OCI-LY7 (cell line): ENCODE results near the gene TRPM7. TPM values are rescaled to one million over a fixed set of nuclear protein-coding genes. Genes with fewer than 3 reads are reported as not detected.
"Not testable (repeated sequence)": the region's sequence is repeated elsewhere in the genome, so short reads cannot be mapped to it uniquely, and the experiment has no call there.

ENCODE experiments used
- BruUV-seq: library from RNA; stranded (reverse); fragments of 400-500 nt; replicated peaks from 2 replicates; lab custom pipeline; 2021; lab: Mats Ljungman, UMichigan
- CTCF ChIA-PET: fragments of 300-600 bp; sonication (Branson Sonifier 250); formaldehyde crosslinking; loops from one replicate; lab custom pipeline; 2022; ENCODE audit warnings: antibody characterized with exemption; ENCODE audit not compliant: unreplicated experiment; lab: Charles Lee
- POLR2A ChIA-PET: fragments of 300-600 bp; sonication (Branson Sonifier 250); formaldehyde crosslinking; loops from one replicate; lab custom pipeline; 2022; ENCODE audit warnings: antibody characterized with exemption; lab: Charles Lee
- DNase-seq: peaks from one replicate; pipeline ENCODE4 v3.0.0-alpha.2; 2015; ENCODE audit warnings: low spot score
- H2AFZ ChIP-seq: fragments of 200-600 bp; sonication (generic), shearing (Covaris generic); 2 replicates; pipeline ENCODE4 v1.6.1; 2014; ENCODE audit warnings: mild to moderate bottlenecking, antibody characterized with exemption, low read length, moderate library complexity
- H3K27ac ChIP-seq: fragments of 200-600 bp; sonication (generic); 2 replicates; pipeline ENCODE4 v1.5.1; 2014; ENCODE audit warnings: mixed run types, low read depth, mild to moderate bottlenecking, moderate library complexity, low read length, inconsistent platforms; ENCODE audit not compliant: poor library complexity, severe bottlenecking
- H3K36me3 ChIP-seq: fragments of 200-600 bp; sonication (generic); 2 replicates; pipeline ENCODE4 v1.6.1; 2014; ENCODE audit warnings: mild to moderate bottlenecking, antibody characterized with exemption, low read length, moderate library complexity, mixed read lengths; ENCODE audit not compliant: insufficient read depth
- H3K4me1 ChIP-seq: fragments of 200-600 bp; sonication (generic); 2 replicates; pipeline ENCODE4 v1.5.1; 2014; ENCODE audit warnings: mild to moderate bottlenecking, low read length; ENCODE audit not compliant: insufficient read depth, poor library complexity, severe bottlenecking
- H3K4me2 ChIP-seq: fragments of 200-600 bp; sonication (generic); 2 replicates; pipeline ENCODE4 v1.6.1; 2014; ENCODE audit warnings: mild to moderate bottlenecking, low read length
- H3K4me3 ChIP-seq: fragments of 200-600 bp; sonication (generic); 2 replicates; pipeline ENCODE4 v1.5.1; 2014; ENCODE audit warnings: mild to moderate bottlenecking, low read depth, low read length; ENCODE audit not compliant: poor library complexity, severe bottlenecking
- H3K79me2 ChIP-seq: fragments of 200-600 bp; sonication (generic); 2 replicates; pipeline ENCODE4 v1.6.1; 2016; ENCODE audit warnings: low read depth, mild to moderate bottlenecking, low read length, moderate library complexity, mixed read lengths; ENCODE audit not compliant: insufficient read depth
- H3K9me2 ChIP-seq: fragments of 200-600 bp; sonication (generic); 2 replicates; pipeline ENCODE4 v1.6.1; 2016; ENCODE audit warnings: mild to moderate bottlenecking, low read length, mixed read lengths; ENCODE audit not compliant: insufficient read depth
- H3K9me3 ChIP-seq: fragments of 200-600 bp; sonication (generic); 2 replicates; pipeline ENCODE4 v1.6.1; 2014; ENCODE audit warnings: mild to moderate bottlenecking, mixed run types, low read length, mixed read lengths
- H4K20me1 ChIP-seq: fragments of 200-600 bp; sonication (generic); 2 replicates; pipeline ENCODE4 v1.6.1; 2014; ENCODE audit warnings: mild to moderate bottlenecking, antibody characterized with exemption, low read length, moderate library complexity, mixed read lengths; ENCODE audit not compliant: insufficient read depth
- EZH2phosphoT487 ChIP-seq: fragments of 200-600 bp; sonication (generic); IDR thresholded peaks from 2 replicates; pipeline ENCODE4 v1.6.1; 2018; ENCODE audit warnings: low read depth, borderline replicate concordance, mild to moderate bottlenecking, mixed run types, antibody characterized with exemption, low read length, moderate library complexity, mixed read lengths
- intact Hi-C: fragments of 100-400 bp; cut with micrococcal nuclease; formaldehyde crosslinking; loops from one replicate; pipeline ENCODE4 v1.10.0; 2022; ENCODE audit not compliant: unreplicated experiment
- total RNA-seq, 2 experiments: library from RNA; depleted of rRNA in 1 of 2; stranded (reverse); fragments of >200 nt in 1 of 2; shearing (Covaris generic) in 1 of 2; gene quantifications; 2 replicates each; pipeline ENCODE4 v1.2.3, GENCODE V29; 2014 to 2022
- TF ChIP-seq, protein P1 (sequence below): fragments of 200-600 bp; sonication (generic); conservative IDR thresholded peaks from 2 replicates; pipeline ENCODE4 v1.5.1; 2014; ENCODE audit warnings: mild to moderate bottlenecking, antibody characterized with exemption, low read length, moderate library complexity, mixed read lengths

TRPM7 gene
- total RNA-seq, 2 experiments from 2014 or later, result 50.0 to 64.0 TPM

DNA sequence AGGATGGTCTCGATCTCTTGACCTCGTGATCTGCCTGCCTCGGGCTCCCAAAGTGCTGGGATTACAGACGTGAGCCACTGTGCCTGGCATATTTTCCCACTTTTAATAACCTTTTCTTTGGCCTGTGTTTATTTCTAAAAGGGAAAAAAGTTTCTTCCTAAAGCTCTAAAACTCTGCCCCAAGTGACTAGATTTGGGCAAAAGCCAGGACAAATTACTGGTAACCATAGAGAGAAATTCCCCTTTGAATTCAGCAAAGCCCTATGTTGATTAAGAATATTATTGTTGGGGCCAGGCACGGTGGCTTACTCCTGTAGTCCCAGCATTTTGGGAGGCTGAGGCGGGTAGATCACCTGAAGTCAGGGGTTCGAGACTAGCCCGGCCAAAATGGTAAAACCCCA lies 11.5 kb upstream of the TRPM7 start:
- Histone ChIP-seq H3K79me2 (no peaks in the 10 kb centered on the region), H3K36me3 (no peaks in the 10 kb centered on the region), H3K4me2 (no peak overlapping the region), H3K9me3 (no peaks in the 10 kb centered on the region), H3K4me3 (no peak overlapping the region), H3K4me1 (no peaks in the 10 kb centered on the region), H2AFZ (no peak overlapping the region), H3K27ac (no peak overlapping the region), H3K9me2 (no peaks in the 10 kb centered on the region), H4K20me1 (no peaks in the 10 kb centered on the region)
- CTCF ChIA-PET, result no interaction called here
- intact Hi-C loops, result no loop called here
- POLR2A ChIA-PET, result interaction anchor here (0.6 to 1.5 kb wide), 5 partner anchors 9 to 1513 kb away, joined by 3 to 7 read pairs (median 4); no protein-coding TSS in a partner anchor
- DNase-seq, result no peak
- no TSS peak for BruUV-seq
- TF ChIP-seq, protein P1, sequence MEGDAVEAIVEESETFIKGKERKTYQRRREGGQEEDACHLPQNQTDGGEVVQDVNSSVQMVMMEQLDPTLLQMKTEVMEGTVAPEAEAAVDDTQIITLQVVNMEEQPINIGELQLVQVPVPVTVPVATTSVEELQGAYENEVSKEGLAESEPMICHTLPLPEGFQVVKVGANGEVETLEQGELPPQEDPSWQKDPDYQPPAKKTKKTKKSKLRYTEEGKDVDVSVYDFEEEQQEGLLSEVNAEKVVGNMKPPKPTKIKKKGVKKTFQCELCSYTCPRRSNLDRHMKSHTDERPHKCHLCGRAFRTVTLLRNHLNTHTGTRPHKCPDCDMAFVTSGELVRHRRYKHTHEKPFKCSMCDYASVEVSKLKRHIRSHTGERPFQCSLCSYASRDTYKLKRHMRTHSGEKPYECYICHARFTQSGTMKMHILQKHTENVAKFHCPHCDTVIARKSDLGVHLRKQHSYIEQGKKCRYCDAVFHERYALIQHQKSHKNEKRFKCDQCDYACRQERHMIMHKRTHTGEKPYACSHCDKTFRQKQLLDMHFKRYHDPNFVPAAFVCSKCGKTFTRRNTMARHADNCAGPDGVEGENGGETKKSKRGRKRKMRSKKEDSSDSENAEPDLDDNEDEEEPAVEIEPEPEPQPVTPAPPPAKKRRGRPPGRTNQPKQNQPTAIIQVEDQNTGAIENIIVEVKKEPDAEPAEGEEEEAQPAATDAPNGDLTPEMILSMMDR, result no peak
- no peak for TF ChIP-seq EZH2phosphoT487

DNA sequence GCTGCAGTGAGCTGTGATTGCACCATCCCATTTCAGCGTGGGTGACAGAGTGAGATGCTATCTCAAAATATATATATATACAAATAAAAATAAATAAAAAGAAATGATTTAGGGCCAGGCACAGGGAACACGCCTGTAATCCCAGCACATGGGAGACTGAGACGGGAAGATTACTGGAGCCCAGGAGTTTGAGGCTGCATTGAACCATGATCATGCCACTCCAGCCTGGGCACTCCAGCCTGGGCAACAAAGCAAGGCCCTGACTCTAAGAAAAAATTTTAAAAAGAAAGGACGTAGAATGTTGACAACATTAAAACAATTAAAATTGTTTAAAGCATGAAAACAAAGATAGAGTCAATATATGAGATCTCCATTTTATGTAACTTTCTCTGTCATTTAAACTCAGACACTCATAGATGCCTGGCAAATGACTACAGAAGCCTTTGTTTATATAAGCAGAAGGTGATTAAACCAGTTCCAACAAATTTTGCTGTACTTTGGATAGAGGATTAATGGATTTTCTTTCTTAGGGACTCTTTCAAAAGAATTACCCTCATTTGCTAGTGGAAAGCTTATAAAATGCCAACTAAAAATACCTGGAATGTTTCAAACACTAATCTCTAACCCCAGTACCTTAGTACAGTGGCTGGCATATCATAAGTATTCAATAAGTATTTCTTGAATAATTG lies 10.7 kb upstream of the TRPM7 start:
- no peak overlapping the region for H3K27ac ChIP-seq
- H3K9me3 ChIP-seq, result no peaks in the 10 kb centered on the region
- H3K36me3 ChIP-seq, result no peaks in the 10 kb centered on the region
- no peak overlapping the region for H2AFZ ChIP-seq
- DNase-seq, result no peak
- no TSS peak for BruUV-seq
- H3K4me3 ChIP-seq, result no peak overlapping the region
- no peaks in the 10 kb centered on the region for H3K9me2 ChIP-seq
- no peak overlapping the region for H3K4me2 ChIP-seq
- no peaks in the 10 kb centered on the region for H3K79me2 ChIP-seq
- POLR2A ChIA-PET, result interaction anchor here (0.6 to 1.5 kb wide), 2 partner anchors 10 to 16 kb away, joined by 3 to 6 read pairs; no protein-coding TSS in a partner anchor
- TF ChIP-seq, protein P1, result no peak
- no peak for TF ChIP-seq EZH2phosphoT487
- no peaks in the 10 kb centered on the region for H3K4me1 ChIP-seq
- intact Hi-C loops, result no loop called here
- H4K20me1 ChIP-seq, result no peaks in the 10 kb centered on the region
- CTCF ChIA-PET, result no interaction called here

DNA sequence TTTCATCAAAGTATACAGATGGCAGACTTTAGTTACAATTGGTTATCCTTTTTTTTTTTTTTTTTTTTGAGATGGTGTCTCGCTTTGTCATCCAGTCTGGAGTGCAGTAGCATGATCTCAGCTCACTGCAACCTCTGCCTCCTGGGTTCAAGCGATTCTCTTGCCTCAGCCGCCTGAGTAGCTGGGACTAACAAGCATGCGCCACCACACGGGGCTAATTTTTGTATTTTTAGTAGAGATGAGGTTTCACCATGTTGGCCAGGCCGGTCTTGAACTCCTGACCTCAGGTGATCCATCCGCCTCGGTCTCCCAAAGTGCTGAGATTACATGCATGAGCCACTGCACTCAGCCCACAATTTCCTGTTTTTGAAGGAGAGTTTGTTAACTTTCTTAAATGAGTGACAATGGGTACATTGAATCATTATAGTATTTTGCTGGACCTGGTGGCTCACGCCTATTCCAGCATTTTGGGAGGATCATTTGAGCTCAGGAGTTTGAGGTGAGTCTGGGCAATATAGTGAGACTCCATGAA lies 8.1 kb upstream of the TRPM7 start:
- H3K4me2 ChIP-seq, H3K4me3 ChIP-seq, H2AFZ ChIP-seq, H3K27ac ChIP-seq, CTCF ChIA-PET, H3K79me2 ChIP-seq, BruUV-seq, H3K4me1 ChIP-seq, H3K9me2 ChIP-seq, H3K9me3 ChIP-seq, intact Hi-C loops, H3K36me3 ChIP-seq, H4K20me1 ChIP-seq, DNase-seq: not testable (repeated sequence)
- POLR2A ChIA-PET, result interaction anchor here (0.6 kb wide), 2 partner anchors 121 to 171 kb away, joined by 3 to 4 read pairs; no protein-coding TSS in a partner anchor
